ENCODE measurements around the gene CCDC102B.

DNA sequence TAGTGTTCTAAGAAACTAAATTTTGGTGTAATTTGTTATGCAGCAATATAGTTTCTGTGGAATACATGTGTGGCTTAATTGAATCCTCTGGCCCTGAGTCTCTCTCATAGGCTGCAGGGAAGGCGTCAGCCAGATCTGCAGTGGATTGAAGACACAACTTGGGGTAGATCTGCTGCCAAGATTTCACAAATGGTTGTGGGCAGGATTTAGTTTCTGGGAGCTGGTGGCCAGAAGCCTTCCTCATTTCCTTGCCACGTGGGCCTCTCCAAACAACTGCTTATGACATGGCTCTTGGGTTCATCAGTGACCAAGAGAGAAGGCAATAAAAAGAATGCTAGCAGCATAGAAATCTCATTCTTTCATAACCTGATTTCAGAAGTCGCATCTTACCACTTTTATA is 28.2 kb downstream of the CCDC102B start:
- TF ChIP-seq, protein P1, sequence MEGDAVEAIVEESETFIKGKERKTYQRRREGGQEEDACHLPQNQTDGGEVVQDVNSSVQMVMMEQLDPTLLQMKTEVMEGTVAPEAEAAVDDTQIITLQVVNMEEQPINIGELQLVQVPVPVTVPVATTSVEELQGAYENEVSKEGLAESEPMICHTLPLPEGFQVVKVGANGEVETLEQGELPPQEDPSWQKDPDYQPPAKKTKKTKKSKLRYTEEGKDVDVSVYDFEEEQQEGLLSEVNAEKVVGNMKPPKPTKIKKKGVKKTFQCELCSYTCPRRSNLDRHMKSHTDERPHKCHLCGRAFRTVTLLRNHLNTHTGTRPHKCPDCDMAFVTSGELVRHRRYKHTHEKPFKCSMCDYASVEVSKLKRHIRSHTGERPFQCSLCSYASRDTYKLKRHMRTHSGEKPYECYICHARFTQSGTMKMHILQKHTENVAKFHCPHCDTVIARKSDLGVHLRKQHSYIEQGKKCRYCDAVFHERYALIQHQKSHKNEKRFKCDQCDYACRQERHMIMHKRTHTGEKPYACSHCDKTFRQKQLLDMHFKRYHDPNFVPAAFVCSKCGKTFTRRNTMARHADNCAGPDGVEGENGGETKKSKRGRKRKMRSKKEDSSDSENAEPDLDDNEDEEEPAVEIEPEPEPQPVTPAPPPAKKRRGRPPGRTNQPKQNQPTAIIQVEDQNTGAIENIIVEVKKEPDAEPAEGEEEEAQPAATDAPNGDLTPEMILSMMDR (IDR thresholded peaks at IDR 0.05; ENCODE audit: low read depth, low read length, poor library complexity, severe bottlenecking) = no peak
- TF ChIP-seq EZH2phosphoT487 (IDR thresholded peaks at IDR 0.05; ENCODE audit: borderline replicate concordance, low read length) = no peak
